Parathyroid adenoma (tissue), 2 donors: Measurements from ENCODE around the gene POU2F1.
A peak's percentile ranks its signal among the peaks of the same experiment; 100 is the strongest.

Experiments used
- H2AFZ ChIP-seq: fragments of 300-600 bp; sonication (generic); one replicate; pipeline ENCODE4 v1.7.0; 2017; ENCODE audit warnings: antibody characterized with exemption, mild to moderate bottlenecking
- H3K27ac ChIP-seq: fragments of 300-600 bp; sonication (generic); one replicate; pipeline ENCODE4 v1.7.0; 2017
- H3K27me3 ChIP-seq: fragments of 300-600 bp; sonication (generic); one replicate; pipeline ENCODE4 v1.7.0; 2017; ENCODE audit warnings: low read length; ENCODE audit not compliant: control insufficient read depth, insufficient read depth
- H3K36me3 ChIP-seq: fragments of 300-600 bp; sonication (generic); one replicate; pipeline ENCODE4 v1.7.0; 2017; ENCODE audit warnings: low read length; ENCODE audit not compliant: control insufficient read depth, insufficient read depth
- H3K4me1 ChIP-seq: fragments of 300-600 bp; sonication (generic); one replicate; pipeline ENCODE4 v1.7.0; 2017; ENCODE audit warnings: control low read depth
- H3K4me2 ChIP-seq: fragments of 300-600 bp; sonication (generic); one replicate; pipeline ENCODE4 v1.7.0; 2017; ENCODE audit warnings: low read length
- H3K4me3 ChIP-seq: fragments of 300-600 bp; sonication (generic); one replicate; pipeline ENCODE4 v1.7.0; 2017; ENCODE audit warnings: low read depth, low read length
- H3K79me2 ChIP-seq: fragments of 300-600 bp; sonication (generic); one replicate; pipeline ENCODE4 v1.7.0; 2017; ENCODE audit warnings: control low read depth
- H3K9ac ChIP-seq: fragments of 300-600 bp; sonication (generic); one replicate; pipeline ENCODE4 v1.7.0; 2017; ENCODE audit warnings: mild to moderate bottlenecking
- H3K9me3 ChIP-seq: fragments of 300-600 bp; sonication (generic); one replicate; pipeline ENCODE4 v1.7.0; 2017; ENCODE audit warnings: low read length; ENCODE audit not compliant: control insufficient read depth
- TF ChIP-seq, protein P1 (sequence below): fragments of 300-600 bp; sonication (generic); IDR thresholded peaks from one replicate; pipeline ENCODE4 v1.7.0; 2017; ENCODE audit warnings: antibody characterized with exemption, mild to moderate bottlenecking
- donor health status: primary hyperparathyroidism.

Gene POU2F1

GRCh38 chr1:167401260-167401873 lies 180.7 kb downstream of the POU2F1 start:
- no peak overlapping the region for H3K9ac ChIP-seq
- TF ChIP-seq, protein P1, sequence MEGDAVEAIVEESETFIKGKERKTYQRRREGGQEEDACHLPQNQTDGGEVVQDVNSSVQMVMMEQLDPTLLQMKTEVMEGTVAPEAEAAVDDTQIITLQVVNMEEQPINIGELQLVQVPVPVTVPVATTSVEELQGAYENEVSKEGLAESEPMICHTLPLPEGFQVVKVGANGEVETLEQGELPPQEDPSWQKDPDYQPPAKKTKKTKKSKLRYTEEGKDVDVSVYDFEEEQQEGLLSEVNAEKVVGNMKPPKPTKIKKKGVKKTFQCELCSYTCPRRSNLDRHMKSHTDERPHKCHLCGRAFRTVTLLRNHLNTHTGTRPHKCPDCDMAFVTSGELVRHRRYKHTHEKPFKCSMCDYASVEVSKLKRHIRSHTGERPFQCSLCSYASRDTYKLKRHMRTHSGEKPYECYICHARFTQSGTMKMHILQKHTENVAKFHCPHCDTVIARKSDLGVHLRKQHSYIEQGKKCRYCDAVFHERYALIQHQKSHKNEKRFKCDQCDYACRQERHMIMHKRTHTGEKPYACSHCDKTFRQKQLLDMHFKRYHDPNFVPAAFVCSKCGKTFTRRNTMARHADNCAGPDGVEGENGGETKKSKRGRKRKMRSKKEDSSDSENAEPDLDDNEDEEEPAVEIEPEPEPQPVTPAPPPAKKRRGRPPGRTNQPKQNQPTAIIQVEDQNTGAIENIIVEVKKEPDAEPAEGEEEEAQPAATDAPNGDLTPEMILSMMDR: peak; percentile 42
- no peaks in the 10 kb centered on the region for H3K27me3 ChIP-seq
- no peaks in the 10 kb centered on the region for H3K4me1 ChIP-seq
- H3K36me3 ChIP-seq: no peaks in the 10 kb centered on the region
- H3K4me3 ChIP-seq: no peak overlapping the region
- no peaks in the 10 kb centered on the region for H3K9me3 ChIP-seq
- no peak overlapping the region for H3K4me2 ChIP-seq
- no peak overlapping the region for H2AFZ ChIP-seq
- no peak overlapping the region for H3K27ac ChIP-seq
- H3K79me2 ChIP-seq: no peaks in the 10 kb centered on the region

GRCh38 chr1:167404161-167404888 lies 183.6 kb downstream of the POU2F1 start:
- Histone ChIP-seq H3K27me3 (no peaks in the 10 kb centered on the region), H3K36me3 (no peaks in the 10 kb centered on the region), H3K4me2 (no peak overlapping the region), H2AFZ (no peak overlapping the region), H3K4me3 (no peak overlapping the region), H3K79me2 (no peaks in the 10 kb centered on the region), H3K9ac (no peak overlapping the region), H3K9me3 (no peaks in the 10 kb centered on the region), H3K27ac (no peak overlapping the region), H3K4me1 (no peaks in the 10 kb centered on the region)
- TF ChIP-seq, protein P1: no peak

DNA sequence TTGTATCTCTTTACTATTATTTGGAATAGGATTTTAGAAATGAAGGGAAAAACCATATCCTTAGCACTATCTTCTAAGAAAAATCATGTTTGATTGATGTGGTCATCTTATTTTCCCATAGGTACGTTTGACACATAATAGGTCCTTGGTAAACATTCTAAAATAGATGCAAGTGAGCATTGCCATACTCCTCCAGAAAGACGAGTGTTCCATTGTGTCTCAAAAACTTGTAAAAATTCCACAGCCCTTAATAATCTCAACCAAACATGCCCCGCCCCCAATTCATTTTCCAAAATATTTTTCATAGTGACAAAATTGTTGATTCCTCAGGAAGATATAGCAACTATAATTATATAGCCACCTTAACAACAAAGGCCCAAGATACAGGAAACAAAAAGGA lies 184.2 kb downstream of the POU2F1 start:
- no peak overlapping the region for H3K27ac ChIP-seq
- H3K4me1 ChIP-seq: no peaks in the 10 kb centered on the region
- no peaks in the 10 kb centered on the region for H3K27me3 ChIP-seq
- no peaks in the 10 kb centered on the region for H3K36me3 ChIP-seq
- H3K9me3 ChIP-seq: no peaks in the 10 kb centered on the region
- H2AFZ ChIP-seq: no peak overlapping the region
- no peaks in the 10 kb centered on the region for H3K79me2 ChIP-seq
- H3K9ac ChIP-seq: no peak overlapping the region
- no peak overlapping the region for H3K4me2 ChIP-seq
- no peak overlapping the region for H3K4me3 ChIP-seq
- TF ChIP-seq, protein P1: no peak

GRCh38 chr1:167408355-167408754 lies 187.7 kb downstream of the POU2F1 start:
- TF ChIP-seq, protein P1: no peak
- Histone ChIP-seq H3K4me3 (no peak overlapping the region), H3K4me1 (no peaks in the 10 kb centered on the region), H3K79me2 (no peaks in the 10 kb centered on the region), H3K9me3 (no peaks in the 10 kb centered on the region), H2AFZ (no peak overlapping the region), H3K27me3 (no peaks in the 10 kb centered on the region), H3K27ac (no peak overlapping the region), H3K9ac (no peak overlapping the region), H3K36me3 (no peaks in the 10 kb centered on the region), H3K4me2 (no peak overlapping the region)

GRCh38 chr1:167409183-167409582 lies 188.5 kb downstream of the POU2F1 start:
- H3K4me1 ChIP-seq: no peaks in the 10 kb centered on the region
- no peak overlapping the region for H3K4me2 ChIP-seq
- H3K36me3 ChIP-seq: no peaks in the 10 kb centered on the region
- H3K4me3 ChIP-seq: no peak overlapping the region
- no peaks in the 10 kb centered on the region for H3K9me3 ChIP-seq
- H2AFZ ChIP-seq: no peak overlapping the region
- no peaks in the 10 kb centered on the region for H3K27me3 ChIP-seq
- H3K9ac ChIP-seq: no peak overlapping the region
- H3K27ac ChIP-seq: no peak overlapping the region
- TF ChIP-seq, protein P1: no peak
- no peaks in the 10 kb centered on the region for H3K79me2 ChIP-seq
